Esophagus squamous epithelium (tissue), 4 donors: ENCODE data around the gene HNRNPH2.

Experiments used
- POLR2A ChIP-seq, 4 donors: fragments of 450-650 bp; IDR thresholded peaks; one replicate each; pipeline ENCODE4 v1.6.1; 2017; ENCODE audit warnings: antibody characterized with exemption in 4 of 4, mild to moderate bottlenecking in 4 of 4, moderate library complexity in 3 of 4
- TF ChIP-seq, protein P1 (sequence below), 6 experiments: fragments of 450-650 bp in 4 of 6; fragments of 200-600 bp in 2 of 6; sonication (generic) in 2 of 6; IDR thresholded peaks; one replicate each; pipeline ENCODE4 v1.5.1; 2016 to 2019; ENCODE audit warnings: antibody characterized with exemption in 6 of 6, mild to moderate bottlenecking in 4 of 6, moderate library complexity in 4 of 6

- TF ChIP-seq, protein P1, sequence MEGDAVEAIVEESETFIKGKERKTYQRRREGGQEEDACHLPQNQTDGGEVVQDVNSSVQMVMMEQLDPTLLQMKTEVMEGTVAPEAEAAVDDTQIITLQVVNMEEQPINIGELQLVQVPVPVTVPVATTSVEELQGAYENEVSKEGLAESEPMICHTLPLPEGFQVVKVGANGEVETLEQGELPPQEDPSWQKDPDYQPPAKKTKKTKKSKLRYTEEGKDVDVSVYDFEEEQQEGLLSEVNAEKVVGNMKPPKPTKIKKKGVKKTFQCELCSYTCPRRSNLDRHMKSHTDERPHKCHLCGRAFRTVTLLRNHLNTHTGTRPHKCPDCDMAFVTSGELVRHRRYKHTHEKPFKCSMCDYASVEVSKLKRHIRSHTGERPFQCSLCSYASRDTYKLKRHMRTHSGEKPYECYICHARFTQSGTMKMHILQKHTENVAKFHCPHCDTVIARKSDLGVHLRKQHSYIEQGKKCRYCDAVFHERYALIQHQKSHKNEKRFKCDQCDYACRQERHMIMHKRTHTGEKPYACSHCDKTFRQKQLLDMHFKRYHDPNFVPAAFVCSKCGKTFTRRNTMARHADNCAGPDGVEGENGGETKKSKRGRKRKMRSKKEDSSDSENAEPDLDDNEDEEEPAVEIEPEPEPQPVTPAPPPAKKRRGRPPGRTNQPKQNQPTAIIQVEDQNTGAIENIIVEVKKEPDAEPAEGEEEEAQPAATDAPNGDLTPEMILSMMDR (IDR thresholded peaks at IDR 0.05) = no peak
- TF ChIP-seq POLR2A (IDR thresholded peaks at IDR 0.05) = no peak
Observed at GRCh38 chrX:101460669-101461068, 52.6 kb downstream of the HNRNPH2 start.
